RCC 7860 (cell line): Measurements from ENCODE around the gene HOXC6.
A peak's percentile ranks its signal among the peaks of the same experiment; 100 is the strongest.

Source experiments
- DNase-seq: peaks from one replicate; pipeline ENCODE4 v3.0.0-alpha.2; 2015; ENCODE audit warnings: low spot score
- FAIRE-seq: peaks from 2 replicates; lab custom pipeline; 2012; peaks lifted over from hg19 to GRCh38; lab: Jason Lieb, UNC

Gene HOXC6

GRCh38 chr12:54025499-54026405 lies 2.5 kb upstream of the HOXC6 start:
- FAIRE-seq (no peak), DNase-seq (no peak)

GRCh38 chr12:54026640-54027441 lies 1.4 kb upstream of the HOXC6 start:
- no peak for DNase-seq
- no peak for FAIRE-seq

- no peak for DNase-seq
- no peak for FAIRE-seq
Measured at GRCh38 chr12:54027442-54027786, 826 bp upstream of the HOXC6 start.

- FAIRE-seq (no peak), DNase-seq (no peak)
Measured at GRCh38 chr12:54029529-54030441, 1.5 kb downstream of the HOXC6 start.

- no peak for FAIRE-seq
- no peak for DNase-seq
Measured at GRCh38 chr12:54030442-54030801, 2.2 kb downstream of the HOXC6 start.

GRCh38 chr12:54030889-54031471 lies 2.7 kb downstream of the HOXC6 start:
- DNase-seq (no peak), FAIRE-seq (no peak)

- DNase-seq = no peak
Measured at GRCh38 chr12:54031480-54031879, 3.2 kb downstream of the HOXC6 start.

GRCh38 chr12:54032086-54032619 lies 3.9 kb downstream of the HOXC6 start:
- no peak for DNase-seq

More at GRCh38 chr12:54031480-54031879, 3.2 kb downstream of the HOXC6 start:
- no peak for FAIRE-seq

GRCh38 chr12:54032627-54033100 lies 4.4 kb downstream of the HOXC6 start, which contains the start of gene HOXC5:
TSS of gene HOXC5 (plus strand) at chr12:54033050. CDS start at chr12:54033123, 73 bp downstream.
- no peak for FAIRE-seq
- DNase-seq = peak; percentile 3

More at GRCh38 chr12:54032086-54032619, 3.9 kb downstream of the HOXC6 start:
- FAIRE-seq = no peak

- no peak for DNase-seq
Measured at GRCh38 chr12:54033106-54033979, 5.1 kb downstream of the HOXC6 start.

GRCh38 chr12:54033980-54034784 lies 5.9 kb downstream of the HOXC6 start:
- FAIRE-seq (no peak), DNase-seq (no peak)

More at GRCh38 chr12:54033106-54033979, 5.1 kb downstream of the HOXC6 start:
- no peak for FAIRE-seq

- DNase-seq (no peak), FAIRE-seq (no peak)
Measured at GRCh38 chr12:54034785-54035310, 6.6 kb downstream of the HOXC6 start.

- no peak for FAIRE-seq
Measured at GRCh38 chr12:54035568-54036264, 7.5 kb downstream of the HOXC6 start.

GRCh38 chr12:54036620-54037359 lies 8.6 kb downstream of the HOXC6 start:
- peak; percentile 66 for FAIRE-seq

More at GRCh38 chr12:54035568-54036264, 7.5 kb downstream of the HOXC6 start:
- DNase-seq = no peak

GRCh38 chr12:54037360-54038283 lies 9.4 kb downstream of the HOXC6 start:
- FAIRE-seq (no peak), DNase-seq (no peak)

More at GRCh38 chr12:54036620-54037359, 8.6 kb downstream of the HOXC6 start:
- peak; percentile 78 for DNase-seq
